H4 (cell line): ENCODE results near the gene TBC1D22A. TPM values are rescaled to one million over a fixed set of nuclear protein-coding genes. Genes with fewer than 3 reads are reported as not detected.

Experiments used
- DNase-seq: peaks from one replicate; pipeline ENCODE4 v3.0.0-alpha.2; 2015; ENCODE audit warnings: low spot score
- total RNA-seq: library from RNA; depleted of rRNA; stranded (reverse); fragments of >200 nt; shearing (Covaris generic); gene quantifications from 2 replicates; pipeline ENCODE4 v1.2.3, GENCODE V29; 2014

The TBC1D22A gene
- total RNA-seq, 1 experiment from 2014 or later = 8.6 TPM

- DNase-seq = no peak
These were observed 145.1 kb downstream of the TBC1D22A start for GRCh38 chr22:46907241-46908215.

- DNase-seq = no peak
These were observed 146.2 kb downstream of the TBC1D22A start for GRCh38 chr22:46908641-46909107.

- DNase-seq = no peak
These were observed 147.0 kb downstream of the TBC1D22A start for GRCh38 chr22:46909237-46910030.

- DNase-seq = no peak
These were observed 148.2 kb downstream of the TBC1D22A start for GRCh38 chr22:46910624-46911023.

- DNase-seq = no peak
These were observed 148.9 kb downstream of the TBC1D22A start for GRCh38 chr22:46911346-46911745.

- no peak for DNase-seq
These were observed 150.9 kb downstream of the TBC1D22A start for GRCh38 chr22:46913351-46913750.

- DNase-seq = no peak
These were observed 152.0 kb downstream of the TBC1D22A start for GRCh38 chr22:46914481-46914880.

- no peak for DNase-seq
These were observed 152.8 kb downstream of the TBC1D22A start for GRCh38 chr22:46914916-46915894.

- no peak for DNase-seq
These were observed 153.7 kb downstream of the TBC1D22A start for GRCh38 chr22:46915950-46916730.

GRCh38 chr22:46916886-46917770 is 154.7 kb downstream of the TBC1D22A start:
- no peak for DNase-seq

GRCh38 chr22:46917771-46918101 is 155.3 kb downstream of the TBC1D22A start:
- no peak for DNase-seq

- no peak for DNase-seq
These were observed 155.7 kb downstream of the TBC1D22A start for GRCh38 chr22:46918197-46918596.

GRCh38 chr22:46922037-46922436 is 159.6 kb downstream of the TBC1D22A start:
- DNase-seq = no peak

GRCh38 chr22:46923394-46923793 is 160.9 kb downstream of the TBC1D22A start:
- no peak for DNase-seq

GRCh38 chr22:46925818-46926217 is 163.4 kb downstream of the TBC1D22A start:
- no peak for DNase-seq

- peak; percentile 74 for DNase-seq
These were observed 166.7 kb downstream of the TBC1D22A start for GRCh38 chr22:46929046-46929709.

- DNase-seq = no peak
These were observed 167.3 kb downstream of the TBC1D22A start for GRCh38 chr22:46929710-46930204.

- DNase-seq = peak; percentile 37
These were observed 169.0 kb downstream of the TBC1D22A start for GRCh38 chr22:46931414-46931813.

- no peak for DNase-seq
These were observed 169.4 kb downstream of the TBC1D22A start for GRCh38 chr22:46931881-46932280.
